Right lobe of liver (tissue), 4 donors: ENCODE data around the gene TOM1L2.

Source experiments
- CTCF ChIP-seq, 4 donors: fragments of 200-600 bp in 3 of 4; fragments of 450-650 bp in 1 of 4; IDR thresholded peaks; one replicate each; pipeline versions ENCODE4 v1.5.1 to v1.8.0; 2016 to 2022; ENCODE audit warnings: antibody characterized with exemption in 4 of 4, mild to moderate bottlenecking in 2 of 4
- POLR2A ChIP-seq: fragments of 450-650 bp; IDR thresholded peaks from one replicate; pipeline ENCODE4 v1.6.1; 2017; ENCODE audit warnings: antibody characterized with exemption, mild to moderate bottlenecking
- donor health status: DM: no; HTN: no; CAD: no.
- donor health status: DM: no; HTN: no; CAD: no.
- donor health status: DM: no; HTN: yes; CAD: no.

GRCh38 chr17:18004345-18004744, 32.1 kb upstream of the TOM1L2 start:
- TF ChIP-seq CTCF (IDR thresholded peaks at IDR 0.05) (no peak), POLR2A (no peak)
